ENCODE results near the gene CD99.

The CD99 gene

GRCh38 chrX:2676794-2677675 lies 14.1 kb upstream of the CD99 start:
- no peak for DNase-seq

- no peak for DNase-seq
These were observed 13.3 kb upstream of the CD99 start for GRCh38 chrX:2677764-2678163.

- DNase-seq, result no peak
These were observed 12.5 kb upstream of the CD99 start for GRCh38 chrX:2678583-2678982.

GRCh38 chrX:2679534-2680485 lies 11.3 kb upstream of the CD99 start:
- DNase-seq, result no peak

GRCh38 chrX:2680486-2681348 lies 10.4 kb upstream of the CD99 start:
- no peak for DNase-seq

- no peak for DNase-seq
These were observed 8.4 kb upstream of the CD99 start for GRCh38 chrX:2682565-2683177.

- no peak for DNase-seq
These were observed 6.8 kb upstream of the CD99 start for GRCh38 chrX:2684256-2684655.

GRCh38 chrX:2685886-2686285 lies 5.2 kb upstream of the CD99 start:
- no peak for DNase-seq

GRCh38 chrX:2689773-2690666 lies 1.1 kb upstream of the CD99 start:
- DNase-seq, result no peak

GRCh38 chrX:2691543-2692220 lies 587 bp downstream of the CD99 start:
- no peak for DNase-seq

- DNase-seq, result no peak
These were observed 1.4 kb downstream of the CD99 start for GRCh38 chrX:2692221-2693112.

- DNase-seq, result no peak
These were observed 2.3 kb downstream of the CD99 start for GRCh38 chrX:2693113-2694002.

GRCh38 chrX:2694914-2695267 lies 3.8 kb downstream of the CD99 start:
- DNase-seq, result no peak

- no peak for DNase-seq
These were observed 5.7 kb downstream of the CD99 start for GRCh38 chrX:2696698-2697215.

GRCh38 chrX:2697306-2697705 lies 6.2 kb downstream of the CD99 start:
- DNase-seq, result no peak

GRCh38 chrX:2697741-2698299 lies 6.7 kb downstream of the CD99 start:
- no peak for DNase-seq

GRCh38 chrX:2698604-2699003 lies 7.5 kb downstream of the CD99 start:
- no peak for DNase-seq

- DNase-seq, result no peak
These were observed 8.9 kb downstream of the CD99 start for GRCh38 chrX:2699959-2700358.
